ENCODE measurements around the gene AUNIP. TPM values are rescaled to one million over a fixed set of nuclear protein-coding genes. Genes with fewer than 3 reads are reported as not detected.

Gene AUNIP, protein sequence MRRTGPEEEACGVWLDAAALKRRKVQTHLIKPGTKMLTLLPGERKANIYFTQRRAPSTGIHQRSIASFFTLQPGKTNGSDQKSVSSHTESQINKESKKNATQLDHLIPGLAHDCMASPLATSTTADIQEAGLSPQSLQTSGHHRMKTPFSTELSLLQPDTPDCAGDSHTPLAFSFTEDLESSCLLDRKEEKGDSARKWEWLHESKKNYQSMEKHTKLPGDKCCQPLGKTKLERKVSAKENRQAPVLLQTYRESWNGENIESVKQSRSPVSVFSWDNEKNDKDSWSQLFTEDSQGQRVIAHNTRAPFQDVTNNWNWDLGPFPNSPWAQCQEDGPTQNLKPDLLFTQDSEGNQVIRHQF
- total RNA-seq, result under 1 TPM in 3 of 4 donors, not detected in 1; 0.26 to 0.89 (median 0.49) TPM

DNA sequence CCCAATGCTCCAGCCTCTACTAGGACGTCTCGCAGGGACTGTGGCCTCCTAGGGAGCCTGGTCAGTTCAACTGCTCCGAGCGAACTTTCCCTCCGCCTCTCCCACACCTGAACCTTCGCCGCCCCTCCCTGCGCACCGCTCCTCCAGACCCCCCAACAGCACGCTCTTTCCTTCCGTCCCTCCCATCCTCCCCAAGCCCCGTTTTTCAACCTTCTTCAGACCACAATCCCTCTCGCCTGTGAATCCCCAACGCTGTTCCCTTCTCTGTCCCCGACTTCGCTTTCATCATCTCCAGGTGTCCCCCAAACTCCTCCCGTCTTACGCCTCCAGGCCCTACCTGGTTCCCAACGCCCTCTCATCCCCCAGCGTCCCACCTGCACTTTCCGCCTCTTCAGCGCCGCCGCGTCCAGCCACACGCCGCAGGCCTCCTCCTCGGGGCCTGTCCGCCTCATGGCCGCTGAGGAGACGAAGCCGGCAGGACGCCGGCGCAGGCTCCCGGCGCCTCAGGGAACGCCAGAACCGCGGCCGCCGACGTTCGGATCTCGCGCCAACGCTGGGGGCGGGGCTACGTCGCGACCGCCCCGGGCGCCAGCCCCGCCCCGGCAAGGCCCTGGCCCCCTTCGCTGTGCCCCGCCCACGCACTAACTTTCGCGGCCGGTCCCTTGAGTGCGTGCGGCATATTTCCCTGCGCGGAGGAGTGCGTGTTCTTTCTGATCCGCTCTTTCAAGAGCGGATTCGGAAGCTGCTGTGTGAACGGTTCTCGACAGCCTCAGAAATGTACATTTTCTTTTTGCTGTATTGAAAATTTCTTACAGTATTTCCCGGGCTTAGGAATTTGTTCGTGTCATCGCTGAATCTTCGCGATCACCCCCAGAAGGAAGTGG is at the start of gene AUNIP:
Gene AUNIP (minus strand): TSS at position 552 of the 884 bp plus-strand sequence. CDS start 100 bp downstream, at position 452.
- DNase-seq (ENCODE audit: low spot score in 2 of 2), result peak; percentile 88 to 91
- H3K9me3 ChIP-seq, result no peaks in the 10 kb centered on the region
- H3K27me3 ChIP-seq, result no peaks in the 10 kb centered on the region
- WGBS, result 3% methylated on average over 57 of the region's 77 CpGs
- H3K27ac ChIP-seq, result peak within 1 kb of the TSS; percentile 67
- peaks cover 37% of the 10 kb centered on the region for H3K4me1 ChIP-seq
- TF ChIP-seq POLR2A (IDR thresholded peaks at IDR 0.05) (peak in 1 of 2 donors; percentile 36), EP300 (IDR thresholded peaks at IDR 0.05) (no peak), POLR2AphosphoS5 (IDR thresholded peaks at IDR 0.05) (peak in 1 of 3 donors; percentile 58)
- TF ChIP-seq, protein P1, sequence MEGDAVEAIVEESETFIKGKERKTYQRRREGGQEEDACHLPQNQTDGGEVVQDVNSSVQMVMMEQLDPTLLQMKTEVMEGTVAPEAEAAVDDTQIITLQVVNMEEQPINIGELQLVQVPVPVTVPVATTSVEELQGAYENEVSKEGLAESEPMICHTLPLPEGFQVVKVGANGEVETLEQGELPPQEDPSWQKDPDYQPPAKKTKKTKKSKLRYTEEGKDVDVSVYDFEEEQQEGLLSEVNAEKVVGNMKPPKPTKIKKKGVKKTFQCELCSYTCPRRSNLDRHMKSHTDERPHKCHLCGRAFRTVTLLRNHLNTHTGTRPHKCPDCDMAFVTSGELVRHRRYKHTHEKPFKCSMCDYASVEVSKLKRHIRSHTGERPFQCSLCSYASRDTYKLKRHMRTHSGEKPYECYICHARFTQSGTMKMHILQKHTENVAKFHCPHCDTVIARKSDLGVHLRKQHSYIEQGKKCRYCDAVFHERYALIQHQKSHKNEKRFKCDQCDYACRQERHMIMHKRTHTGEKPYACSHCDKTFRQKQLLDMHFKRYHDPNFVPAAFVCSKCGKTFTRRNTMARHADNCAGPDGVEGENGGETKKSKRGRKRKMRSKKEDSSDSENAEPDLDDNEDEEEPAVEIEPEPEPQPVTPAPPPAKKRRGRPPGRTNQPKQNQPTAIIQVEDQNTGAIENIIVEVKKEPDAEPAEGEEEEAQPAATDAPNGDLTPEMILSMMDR (IDR thresholded peaks at IDR 0.05), result no peak
- H3K4me3 ChIP-seq, result peak within 1 kb of the TSS; percentile 60
- peaks cover 15% of the 10 kb centered on the region for H3K36me3 ChIP-seq

DNA sequence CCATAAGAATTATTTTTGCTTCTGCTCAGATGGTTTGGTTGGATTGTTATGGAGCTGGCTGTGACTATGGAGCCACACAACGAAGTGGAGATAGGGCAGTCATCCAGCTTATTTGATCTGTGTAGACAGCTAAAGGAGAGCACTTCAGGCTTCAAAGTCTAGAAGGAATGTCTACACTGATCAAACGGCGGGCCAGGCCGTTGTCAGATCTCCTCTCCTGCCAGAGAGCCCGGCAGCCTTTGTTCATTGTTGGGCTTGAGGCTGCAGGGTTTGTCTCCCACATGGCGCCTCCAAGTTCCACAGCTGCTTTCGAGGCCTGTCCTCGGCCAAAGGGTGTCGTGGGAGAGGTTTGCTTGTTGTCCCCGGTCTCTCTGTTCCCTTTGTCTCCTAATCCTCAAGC is 49.8 kb upstream of the AUNIP start:
- Histone ChIP-seq H3K36me3 (no peaks in the 10 kb centered on the region), H3K4me3 (no peak overlapping the region), H3K27ac (no peak overlapping the region), H3K4me1 (peaks cover 28% of the 10 kb centered on the region), H3K9me3 (no peaks in the 10 kb centered on the region), H3K27me3 (no peaks in the 10 kb centered on the region)
- TF ChIP-seq, protein P1 (IDR thresholded peaks at IDR 0.05), result no peak
- TF ChIP-seq POLR2AphosphoS5 (IDR thresholded peaks at IDR 0.05), result no peak
- TF ChIP-seq EP300 (IDR thresholded peaks at IDR 0.05), result no peak
- DNase-seq (ENCODE audit: low spot score in 2 of 2), result no peak
- 39% methylated on average over 10 of the region's 10 CpGs for WGBS

DNA sequence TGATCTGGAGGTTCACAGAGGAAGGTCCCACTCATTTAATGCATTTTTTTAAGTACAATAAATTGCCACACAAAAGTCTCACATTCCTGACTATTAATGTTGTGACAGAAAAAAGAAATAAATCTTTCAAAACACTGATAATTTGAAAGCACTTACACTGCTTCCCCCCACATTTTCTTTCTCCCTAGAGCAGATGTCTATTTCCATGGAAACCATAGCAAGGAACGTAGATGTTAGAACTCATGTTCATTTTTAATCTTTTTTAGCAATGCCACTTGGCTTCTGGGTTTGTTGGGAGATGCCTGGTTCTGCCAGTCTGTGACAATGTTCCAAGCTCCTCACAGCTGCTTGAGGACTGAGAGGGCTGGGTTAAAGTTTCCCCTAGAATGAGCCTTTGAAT is 48.9 kb upstream of the AUNIP start:
- Histone ChIP-seq H3K36me3 (no peaks in the 10 kb centered on the region), H3K27me3 (no peaks in the 10 kb centered on the region), H3K9me3 (no peaks in the 10 kb centered on the region), H3K4me3 (no peak overlapping the region), H3K27ac (no peak overlapping the region), H3K4me1 (peaks cover 31% of the 10 kb centered on the region)
- no peak for DNase-seq (ENCODE audit: low spot score in 2 of 2)
- TF ChIP-seq POLR2AphosphoS5 (IDR thresholded peaks at IDR 0.05), result no peak
- no peak for TF ChIP-seq EP300 (IDR thresholded peaks at IDR 0.05)
- no peak for TF ChIP-seq POLR2A (IDR thresholded peaks at IDR 0.05)
- TF ChIP-seq, protein P1 (IDR thresholded peaks at IDR 0.05), result no peak
- WGBS, result 62% methylated on average over 1 of the region's 1 CpG

DNA sequence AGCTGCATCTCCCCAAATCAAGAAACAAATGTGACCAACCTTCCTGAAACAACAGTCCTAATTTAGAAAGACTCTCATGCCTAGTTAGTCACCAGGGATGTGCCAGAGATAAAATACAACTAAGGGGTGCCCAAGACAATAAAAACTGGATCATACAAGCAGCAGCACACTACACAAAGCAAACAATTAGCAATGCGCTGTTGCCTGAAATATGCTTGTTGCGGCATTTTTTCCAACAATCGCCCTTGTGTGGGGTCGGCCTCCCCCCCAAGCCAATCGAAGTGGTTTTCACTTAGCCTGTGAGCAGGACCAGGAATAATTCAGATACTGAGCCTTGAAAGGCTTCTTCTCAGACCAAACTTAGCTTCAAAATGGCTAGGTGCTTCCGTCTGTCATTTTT is 48.3 kb upstream of the AUNIP start:
- WGBS, result 76% methylated on average over 6 of the region's 6 CpGs

More for the DNA sequence above, 48.3 kb upstream of the AUNIP start:
- H3K36me3 ChIP-seq, result no peaks in the 10 kb centered on the region
- TF ChIP-seq, protein P1 (IDR thresholded peaks at IDR 0.05), result no peak
- TF ChIP-seq EP300 (IDR thresholded peaks at IDR 0.05), result no peak
- TF ChIP-seq POLR2A (IDR thresholded peaks at IDR 0.05), result no peak
- TF ChIP-seq POLR2AphosphoS5 (IDR thresholded peaks at IDR 0.05), result no peak
- DNase-seq (ENCODE audit: low spot score in 2 of 2), result no peak
- no peak overlapping the region for H3K27ac ChIP-seq
- no peaks in the 10 kb centered on the region for H3K9me3 ChIP-seq
- peaks cover 31% of the 10 kb centered on the region for H3K4me1 ChIP-seq
- H3K27me3 ChIP-seq, result no peaks in the 10 kb centered on the region
- no peak overlapping the region for H3K4me3 ChIP-seq
